Endodermal cell (in vitro differentiated cells): ENCODE measurements around the gene TSKS. TPM values are rescaled to one million over a fixed set of nuclear protein-coding genes. Genes with fewer than 3 reads are reported as not detected.

ENCODE experiments used
- DNase-seq: peaks from one replicate; pipeline ENCODE4 v3.0.0-alpha.2; 2017
- H3K27ac ChIP-seq: 2 replicates; pipeline ENCODE4 v1.5.1; 2013; ENCODE audit warnings: mild to moderate bottlenecking, low read depth, low read length, moderate library complexity
- H3K27me3 ChIP-seq: 2 replicates; pipeline ENCODE4 v1.6.1; 2013; ENCODE audit warnings: mild to moderate bottlenecking, low read length, moderate library complexity; ENCODE audit not compliant: insufficient read depth, control insufficient read depth, poor library complexity, severe bottlenecking
- H3K36me3 ChIP-seq: 2 replicates; pipeline ENCODE4 v1.7.0; 2013; ENCODE audit warnings: mild to moderate bottlenecking, low read length, moderate library complexity; ENCODE audit not compliant: control insufficient read depth, insufficient read depth
- H3K4me1 ChIP-seq: one replicate; pipeline ENCODE4 v1.7.0; 2013; ENCODE audit warnings: low read length; ENCODE audit not compliant: control insufficient read depth, insufficient read depth
- H3K4me3 ChIP-seq: 2 replicates; pipeline ENCODE4 v1.5.1; 2013; ENCODE audit warnings: mild to moderate bottlenecking, low read length, moderate library complexity
- H3K9ac ChIP-seq: 2 replicates; pipeline ENCODE4 v1.6.1; 2013; ENCODE audit warnings: mild to moderate bottlenecking, low read length, moderate library complexity; ENCODE audit not compliant: poor library complexity, severe bottlenecking; ENCODE audit errors: extremely low read depth
- H3K9me3 ChIP-seq: 2 replicates; pipeline ENCODE4 v1.6.1; 2013; ENCODE audit warnings: mild to moderate bottlenecking, low read length, moderate library complexity; ENCODE audit not compliant: control insufficient read depth
- H3K27ac Mint-ChIP-seq: 2 replicates; pipeline ENCODE4 v1.8.0; 2020; ENCODE audit warnings: mixed read lengths
- H3K27me3 Mint-ChIP-seq: 2 replicates; pipeline ENCODE4 v1.8.0; 2021; ENCODE audit warnings: mild to moderate bottlenecking, mixed read lengths; ENCODE audit not compliant: insufficient read depth
- H3K36me3 Mint-ChIP-seq: 2 replicates; pipeline ENCODE4 v1.8.0; 2020; ENCODE audit warnings: low read depth, mixed read lengths
- H3K4me1 Mint-ChIP-seq: 2 replicates; pipeline ENCODE4 v1.8.0; 2020; ENCODE audit warnings: mixed read lengths
- H3K4me3 Mint-ChIP-seq: 2 replicates; pipeline ENCODE4 v1.8.0; 2020; ENCODE audit warnings: mild to moderate bottlenecking, moderate library complexity, mixed read lengths
- H3K9me3 Mint-ChIP-seq: 2 replicates; pipeline ENCODE4 v1.8.0; 2020; ENCODE audit warnings: mild to moderate bottlenecking, mixed read lengths
- CTCF ChIP-seq: fragments of 200-600 bp; sonication (generic); conservative IDR thresholded peaks from 2 replicates; pipeline ENCODE4 v1.5.0; 2021; ENCODE audit warnings: antibody characterized with exemption, mild to moderate bottlenecking
- WGBS, 2 experiments: methylation state at CpG; one replicate each; pipeline versions ENCODE4 v1.1.5 to v1.1.7; 2013; ENCODE audit warnings: missing lambda C conversion rate in 2 of 2, mixed read lengths in 1 of 2; ENCODE audit not compliant: insufficient coverage in 1 of 2, insufficient read length in 1 of 2; 5-methylcytosine and 5-hydroxymethylcytosine counted together
- total RNA-seq, 2 donors: library from RNA; stranded (reverse); fragmentation: NEBNext Ultra II Directional in 1 of 2; extraction: Animal tissue kit (Norgen Biotek cat#: 25700) in 1 of 2; gene quantifications; 2 replicates in 1 of 2; 3 replicates in 1 of 2; pipeline ENCODE4 v1.2.1, GENCODE V29; 2021

Gene TSKS
- total RNA-seq, 2 donors from 2014 or later = 0.31 TPM; not detected in 1

GRCh38 chr19:49776371-49776764 is 13.3 kb upstream of the TSKS start:
- TF ChIP-seq CTCF = no peak
- peaks cover 13% of the 10 kb centered on the region for H3K36me3 Mint-ChIP-seq
- H3K27ac Mint-ChIP-seq = no peak overlapping the region
- no peaks in the 10 kb centered on the region for H3K9me3 ChIP-seq
- H3K4me3 Mint-ChIP-seq = no peak overlapping the region
- no peaks in the 10 kb centered on the region for H3K4me1 ChIP-seq
- H3K4me1 Mint-ChIP-seq = no peaks in the 10 kb centered on the region
- H3K27ac ChIP-seq = no peak overlapping the region
- no peaks in the 10 kb centered on the region for H3K27me3 ChIP-seq
- H3K9ac ChIP-seq = no peak overlapping the region
- 92 to 100% methylated on average over 3 to 6 of the region's 6 CpGs for WGBS, 2 experiments
- H3K4me3 ChIP-seq = no peak overlapping the region
- H3K36me3 ChIP-seq = peaks cover 6% of the 10 kb centered on the region
- no peaks in the 10 kb centered on the region for H3K27me3 Mint-ChIP-seq
- H3K9me3 Mint-ChIP-seq = no peaks in the 10 kb centered on the region
- no peak for DNase-seq

GRCh38 chr19:49775742-49776370 is 12.8 kb upstream of the TSKS start:
- Mint-ChIP-seq H3K9me3 (no peaks in the 10 kb centered on the region), H3K4me1 (no peaks in the 10 kb centered on the region), H3K27ac (no peak overlapping the region), H3K36me3 (peaks cover 12% of the 10 kb centered on the region), H3K27me3 (no peaks in the 10 kb centered on the region), H3K4me3 (no peak overlapping the region)
- Histone ChIP-seq H3K27ac (no peak overlapping the region), H3K9ac (no peak overlapping the region), H3K36me3 (peaks cover 6% of the 10 kb centered on the region), H3K4me1 (no peaks in the 10 kb centered on the region), H3K4me3 (no peak overlapping the region), H3K27me3 (no peaks in the 10 kb centered on the region), H3K9me3 (no peaks in the 10 kb centered on the region)
- DNase-seq = no peak
- no peak for TF ChIP-seq CTCF
- 91 to 94% methylated on average over 6 to 20 of the region's 20 CpGs for WGBS, 2 experiments

- Histone ChIP-seq H3K27ac (no peak overlapping the region), H3K9ac (no peak overlapping the region), H3K4me1 (no peaks in the 10 kb centered on the region), H3K4me3 (no peak overlapping the region), H3K27me3 (no peaks in the 10 kb centered on the region), H3K9me3 (no peaks in the 10 kb centered on the region), H3K36me3 (peaks cover 6% of the 10 kb centered on the region)
- Mint-ChIP-seq H3K27ac (no peak overlapping the region), H3K4me3 (no peak overlapping the region), H3K9me3 (no peaks in the 10 kb centered on the region), H3K27me3 (no peaks in the 10 kb centered on the region), H3K36me3 (peaks cover 12% of the 10 kb centered on the region), H3K4me1 (no peaks in the 10 kb centered on the region)
- no peak for DNase-seq
- TF ChIP-seq CTCF = no peak
- 99 to 100% methylated on average over 2 to 8 of the region's 8 CpGs for WGBS, 2 experiments
These were observed 11.9 kb upstream of the TSKS start for GRCh38 chr19:49774969-49775368.
